Left lobe of liver (tissue), 2 donors: ENCODE results near the gene TMEM240. TPM values are rescaled to one million over a fixed set of nuclear protein-coding genes. Genes with fewer than 3 reads are reported as not detected.
"Not testable (repeated sequence)": the region's sequence is repeated elsewhere in the genome, so short reads cannot be mapped to it uniquely, and the experiment has no call there.

Experiments
- ATAC-seq: fragments of 200-7000 bp; cut with Tn5 transposase; one replicate; pipeline ENCODE4 v1.9.1; 2020; ENCODE audit warnings: mild to moderate bottlenecking, moderate library complexity
- DNase-seq: peaks from one replicate; pipeline ENCODE4 v3.0.0-alpha.2; 2020; ENCODE audit warnings: low spot score
- total RNA-seq: library from RNA; stranded (reverse); gene quantifications from one replicate; pipeline ENCODE4 v1.2.1, GENCODE V29; 2021
- donor health status: DM: no; HTN: no; CAD: no; lungs with moderate emphysema.
- donor health status: DM: no; HTN: yes; CAD: no.

Gene TMEM240
- total RNA-seq, 1 donor from 2014 or later = 0.98 TPM

- DNase-seq (no peak), ATAC-seq (no peak)
These were observed 13.2 kb downstream of the TMEM240 start for GRCh38 chr1:1527092-1527816.

- DNase-seq, ATAC-seq: not testable (repeated sequence)
These were observed 13.9 kb downstream of the TMEM240 start for GRCh38 chr1:1526476-1526875.

- peak; percentile 75 for DNase-seq
- peak; percentile 87 for ATAC-seq
These were observed 15.6 kb downstream of the TMEM240 start for GRCh38 chr1:1524750-1525383.

- DNase-seq, ATAC-seq: not testable (repeated sequence)
These were observed 16.8 kb downstream of the TMEM240 start for GRCh38 chr1:1523651-1524050.

DNA sequence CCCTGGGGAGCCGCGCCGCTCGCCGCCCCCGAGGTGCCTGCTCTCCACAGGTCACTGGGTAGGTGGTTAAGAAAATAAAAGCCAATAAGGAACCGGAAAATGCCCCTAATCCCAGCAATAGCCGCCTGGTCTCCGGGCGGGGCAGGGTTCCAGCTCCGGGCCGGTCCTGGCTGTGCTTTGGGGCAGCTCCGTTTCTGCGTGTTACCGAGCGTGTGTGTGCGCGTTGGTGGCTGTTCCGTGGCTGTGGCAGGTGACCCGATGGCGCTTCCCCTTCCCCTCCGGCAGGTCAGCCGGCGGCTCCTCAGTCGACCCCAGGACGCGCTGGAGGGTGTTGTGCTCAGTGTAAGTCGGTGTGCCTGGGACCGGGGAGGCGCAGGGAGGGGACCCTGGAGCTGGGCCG lies 17.2 kb downstream of the TMEM240 start:
- ATAC-seq, DNase-seq: not testable (repeated sequence)

DNA sequence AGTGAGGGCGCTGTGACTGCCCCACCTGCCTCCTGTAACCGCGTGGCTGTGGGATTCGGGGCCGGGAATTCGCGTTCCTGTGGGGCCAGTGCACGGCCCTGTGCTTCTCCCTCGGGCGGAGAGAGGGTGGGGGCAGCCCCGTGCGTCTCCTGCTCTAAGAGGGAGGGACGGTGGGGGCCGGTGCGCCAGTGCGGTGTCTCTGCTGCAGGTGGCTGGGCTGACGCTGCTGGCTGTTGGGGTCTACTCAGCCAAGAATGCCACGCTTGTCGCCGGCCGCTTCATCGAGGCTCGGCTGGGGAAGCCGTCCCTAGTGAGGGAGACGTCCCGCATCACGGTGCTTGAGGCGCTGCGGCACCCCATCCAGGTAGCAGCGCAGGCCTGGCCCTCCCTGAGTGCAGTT lies 17.9 kb downstream of the TMEM240 start:
- ATAC-seq, DNase-seq: not testable (repeated sequence)

- ATAC-seq = no peak
These were observed 19.1 kb downstream of the TMEM240 start for GRCh38 chr1:1521331-1521730.

DNA sequence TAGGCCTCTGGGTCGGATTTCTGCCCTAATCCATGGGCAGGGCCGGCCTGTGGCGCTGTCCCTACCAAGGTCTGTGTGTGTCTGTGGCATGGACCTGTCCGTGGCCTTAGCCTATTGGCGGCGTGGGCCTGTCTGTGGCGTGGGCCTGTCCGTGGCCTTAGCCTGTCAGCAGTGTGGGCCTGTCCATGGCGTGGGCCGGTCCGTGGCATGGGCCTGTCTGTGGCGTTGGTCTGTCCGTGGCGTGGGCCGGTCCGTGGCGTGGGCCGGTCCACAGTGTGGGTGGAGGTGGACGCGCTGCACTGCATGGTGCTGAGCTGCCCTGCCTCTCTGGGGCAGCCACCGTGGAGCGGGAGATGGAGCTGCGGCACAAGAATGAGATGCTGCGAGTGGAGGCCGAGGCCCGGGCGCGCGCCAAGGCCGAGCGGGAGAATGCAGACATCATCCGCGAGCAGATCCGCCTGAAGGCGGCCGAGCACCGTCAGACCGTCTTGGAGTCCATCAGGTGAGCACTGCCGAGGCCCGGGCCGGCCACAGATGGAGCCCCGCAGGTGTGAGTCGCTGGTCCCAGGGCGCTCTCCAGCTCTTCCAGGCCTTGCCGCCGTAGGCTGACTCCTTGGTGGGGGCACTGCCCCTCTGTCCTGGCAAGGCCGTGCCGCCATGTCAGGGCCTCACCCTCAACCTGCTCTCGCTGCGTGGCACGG lies 20.5 kb downstream of the TMEM240 start:
- DNase-seq, ATAC-seq: not testable (repeated sequence)

More at GRCh38 chr1:1521331-1521730, 19.1 kb downstream of the TMEM240 start:
- no peak for DNase-seq

- DNase-seq, ATAC-seq: not testable (repeated sequence)
These were observed 21.8 kb downstream of the TMEM240 start for GRCh38 chr1:1518621-1519007.

GRCh38 chr1:1517973-1518620 lies 22.3 kb downstream of the TMEM240 start:
- no peak for DNase-seq
- no peak for ATAC-seq

DNA sequence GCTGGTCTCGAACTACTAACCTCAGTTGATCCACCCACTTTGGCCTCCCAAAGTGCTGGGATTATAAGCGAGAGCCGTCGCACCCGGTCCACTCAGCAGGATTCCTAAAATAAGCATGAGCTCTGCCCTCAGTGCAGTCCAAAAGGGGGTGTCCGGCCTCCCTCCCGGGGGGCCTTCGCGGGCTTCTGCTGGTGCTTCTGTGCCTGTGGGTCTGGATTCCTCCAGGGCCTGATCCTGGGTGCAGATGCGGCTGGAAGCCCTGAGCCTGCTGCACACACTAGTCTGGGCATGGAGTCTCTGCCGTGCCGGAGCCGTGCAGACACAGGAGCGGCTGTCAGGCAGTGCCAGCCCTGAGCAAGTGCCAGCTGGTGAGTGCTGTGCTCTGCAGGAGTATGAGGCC lies 23.5 kb downstream of the TMEM240 start:
- not testable (repeated sequence) for DNase-seq, ATAC-seq

DNA sequence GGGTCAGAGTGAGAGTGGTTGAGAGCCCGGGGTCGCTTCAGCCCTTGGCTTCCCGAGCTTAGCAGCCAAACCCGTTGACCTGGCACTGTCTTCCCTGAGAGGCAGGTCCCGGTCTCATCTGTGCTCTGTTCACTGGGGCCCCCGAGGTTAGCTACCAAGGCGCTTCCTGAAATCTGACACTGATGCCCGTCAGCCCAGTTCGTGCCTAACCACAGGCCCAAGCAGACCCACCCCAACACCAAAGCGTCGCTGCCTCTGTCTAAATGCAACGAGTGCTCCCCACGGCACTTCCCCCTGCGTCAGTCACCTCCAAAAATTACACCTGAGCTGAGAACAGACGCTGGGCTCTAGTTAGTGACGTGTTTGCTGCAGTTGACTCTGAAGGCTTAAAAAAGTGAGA lies 26.0 kb downstream of the TMEM240 start:
- not testable (repeated sequence) for DNase-seq, ATAC-seq

DNA sequence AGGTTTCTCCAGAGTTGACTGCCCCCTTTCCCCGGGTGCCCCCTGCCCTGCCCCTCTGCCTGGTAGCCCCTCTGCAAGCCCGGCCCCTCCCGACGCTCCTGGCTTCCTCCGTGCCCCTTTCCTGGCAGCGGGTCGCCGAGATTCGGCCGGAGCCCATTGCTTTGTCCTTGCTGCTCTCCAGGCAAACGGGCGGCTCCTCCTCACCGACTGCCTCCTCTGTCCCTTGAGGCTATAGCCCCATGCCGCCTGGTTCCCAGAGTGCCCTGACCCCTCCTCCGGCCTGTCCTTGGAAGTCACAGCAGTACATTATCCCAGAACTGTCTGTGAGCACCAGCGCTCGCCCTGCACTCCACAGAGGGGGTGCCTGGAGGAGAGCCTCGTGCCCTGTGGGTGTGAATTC lies 26.7 kb downstream of the TMEM240 start:
- DNase-seq, ATAC-seq: not testable (repeated sequence)

GRCh38 chr1:1512425-1512824 lies 28.0 kb downstream of the TMEM240 start:
- not testable (repeated sequence) for DNase-seq
- peak; percentile 1 for ATAC-seq

DNA sequence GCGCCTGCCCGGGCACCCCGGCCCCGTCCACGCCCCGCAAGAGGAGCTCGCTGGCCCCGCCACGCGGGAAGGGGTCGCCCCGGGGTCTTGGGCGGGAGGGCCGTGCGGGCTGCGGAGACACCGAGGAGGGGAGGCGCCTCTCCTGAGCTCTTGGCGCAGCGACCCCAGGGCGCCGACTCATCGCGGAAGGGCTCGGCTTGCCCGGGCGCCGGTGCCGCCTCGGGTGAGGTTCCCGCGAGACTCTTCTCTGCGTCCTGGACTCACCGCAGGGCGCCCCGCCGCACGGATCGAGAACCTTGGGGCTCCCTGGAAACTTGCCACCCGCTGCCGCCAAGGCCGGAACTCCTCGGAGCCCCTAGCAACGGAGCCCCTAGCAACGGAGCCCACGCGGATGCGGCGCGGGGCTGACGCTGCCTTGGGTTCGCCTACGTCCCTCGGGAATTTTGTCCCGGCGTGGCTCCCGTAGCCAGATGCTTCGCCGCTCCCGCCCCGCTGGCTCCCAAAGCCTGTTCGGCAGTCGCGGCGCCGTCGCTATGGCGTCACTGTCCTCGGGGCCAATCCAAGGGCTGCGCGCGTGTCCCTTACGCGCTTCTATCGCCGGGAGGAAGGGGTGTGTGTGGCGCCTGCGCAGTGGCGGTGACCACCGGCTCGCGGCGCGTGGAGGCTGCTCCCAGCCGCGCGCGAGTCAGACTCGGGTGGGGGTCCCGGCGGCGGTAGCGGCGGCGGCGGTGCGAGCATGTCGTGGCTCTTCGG lies 28.7 kb downstream of the TMEM240 start, which contains the start of gene ATAD3A:
Gene ATAD3A (plus strand): TSS at position 630 of the 753 bp plus-strand sequence. CDS start 107 bp downstream, at position 737.
- ATAC-seq (peak; percentile 90), DNase-seq (peak; percentile 99)

DNA sequence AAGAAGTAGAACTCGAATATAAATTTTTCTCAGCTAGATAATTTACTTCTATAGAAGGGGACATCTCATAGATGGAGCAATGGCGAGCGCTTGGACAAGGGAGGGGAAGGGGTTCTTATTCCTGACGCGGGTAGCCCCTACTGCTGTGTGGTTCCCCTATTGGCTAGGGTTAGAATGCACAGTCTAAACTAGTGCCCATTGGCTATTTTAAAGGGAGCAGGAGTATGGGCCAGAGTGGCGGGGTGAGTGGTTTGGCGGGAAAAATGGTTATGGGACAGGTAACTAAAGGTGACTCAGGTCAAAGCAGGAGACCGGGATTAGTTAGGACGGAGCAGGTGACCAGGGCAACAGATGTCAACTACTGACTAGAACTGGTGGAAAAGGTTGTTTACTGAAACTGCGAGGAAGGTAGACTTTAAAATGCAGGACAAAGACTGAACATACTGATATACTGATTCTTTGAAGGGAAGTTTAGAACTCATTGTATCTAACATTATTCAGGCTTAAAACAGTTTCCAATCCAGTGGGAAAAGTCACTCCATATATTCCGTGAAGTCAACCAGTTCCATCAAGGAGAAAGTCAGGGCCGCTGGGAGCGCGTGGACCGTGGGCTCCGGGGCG lies 29.4 kb downstream of the TMEM240 start:
- ATAC-seq (peak; percentile 13), DNase-seq (no peak)

DNA sequence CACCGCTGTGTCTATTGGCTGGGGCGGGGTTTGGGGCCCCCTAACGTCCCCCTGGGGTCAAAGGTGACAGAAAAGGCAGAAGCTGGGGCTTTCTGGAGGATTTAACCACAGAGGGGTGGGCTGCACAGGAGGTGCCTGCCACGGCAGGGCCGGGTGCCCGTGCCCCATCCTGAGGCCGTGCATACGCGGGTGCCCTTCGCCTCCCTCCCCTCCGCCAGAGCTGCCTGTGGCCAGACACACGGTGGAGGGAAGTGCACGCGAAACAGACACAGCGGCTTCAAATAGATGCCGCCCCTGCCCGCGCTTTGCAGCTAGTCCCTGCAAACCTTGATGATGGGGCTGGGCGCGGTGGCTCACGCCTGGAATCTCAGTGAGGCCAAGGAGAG lies 31.0 kb downstream of the TMEM240 start:
- not testable (repeated sequence) for ATAC-seq, DNase-seq

DNA sequence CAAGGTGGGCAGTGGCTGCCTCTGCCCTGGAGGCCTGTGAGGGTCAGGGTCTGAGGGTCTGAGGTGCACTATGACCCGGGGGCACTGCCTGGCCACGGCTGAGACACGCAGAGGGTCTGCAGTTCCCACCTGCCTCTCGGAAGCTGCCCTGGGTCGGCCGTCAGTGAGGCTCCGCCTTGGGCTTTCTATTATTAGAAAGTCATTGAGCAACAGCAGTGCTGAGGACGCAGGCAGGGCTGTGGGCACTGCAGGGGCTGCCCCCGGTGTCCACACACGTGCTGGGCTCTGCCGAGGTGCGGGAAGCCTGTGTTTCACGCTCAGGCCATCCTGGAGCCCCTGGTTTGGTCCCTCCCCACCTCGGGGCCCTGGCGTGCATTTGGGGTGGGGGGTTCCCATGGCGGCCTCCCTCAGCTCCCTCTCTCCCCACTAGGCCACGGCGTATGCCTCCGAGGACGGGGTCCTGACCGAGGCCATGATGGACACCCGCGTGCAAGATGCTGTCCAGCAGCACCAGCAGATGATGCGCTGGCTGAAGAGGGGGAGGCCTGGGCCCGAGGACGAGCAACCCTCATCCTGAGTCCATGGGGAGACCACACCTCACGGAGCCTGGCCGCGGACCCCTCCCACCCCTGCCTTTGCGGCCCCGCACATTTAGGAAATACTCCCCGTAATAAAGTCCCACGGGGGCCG lies 31.5 kb downstream of the TMEM240 start:
- not testable (repeated sequence) for DNase-seq
- peak; percentile 12 for ATAC-seq

DNA sequence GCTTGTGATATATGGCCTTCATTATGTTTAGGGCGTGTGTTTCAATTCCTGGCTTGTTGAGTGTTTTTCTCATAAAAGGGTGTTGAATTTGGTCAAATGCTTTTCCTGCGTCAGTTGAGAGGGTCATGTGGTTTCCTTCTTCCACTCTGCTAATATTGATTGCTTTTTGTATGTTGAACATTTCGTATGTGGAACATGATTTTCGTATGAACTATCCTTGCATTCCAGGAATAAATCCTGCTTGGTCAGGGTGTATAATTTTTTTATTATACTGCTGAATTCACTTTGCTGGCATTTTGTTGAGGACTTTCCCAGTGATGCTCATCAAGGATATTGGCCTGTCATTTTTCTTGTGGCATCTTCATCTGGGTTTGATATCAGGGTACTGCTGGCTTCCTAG lies 33.1 kb downstream of the TMEM240 start:
- ATAC-seq = no peak
- no peak for DNase-seq
